MM.1S (cell line): Measurements from ENCODE around the gene CDH4.

Experiments used
- DNase-seq: peaks from one replicate; pipeline ENCODE4 v3.0.0-alpha.2; 2015
- H2AFZ ChIP-seq: fragments of 300-600 bp; sonication (generic); 2 replicates; pipeline ENCODE4 v1.6.0; 2016; ENCODE audit warnings: antibody characterized with exemption, low read length
- H3F3A ChIP-seq: fragments of 300-600 bp; sonication (generic); 2 replicates; pipeline ENCODE4 v1.6.1; 2016; ENCODE audit warnings: mild to moderate bottlenecking, antibody characterized with exemption, low read length, moderate library complexity, mixed read lengths; ENCODE audit not compliant: insufficient read depth
- H3K27ac ChIP-seq: fragments of 300-600 bp; sonication (generic); 2 replicates; pipeline ENCODE4 v1.5.1; 2016; ENCODE audit warnings: mild to moderate bottlenecking, low read length
- H3K27me3 ChIP-seq: fragments of 300-600 bp; sonication (generic); replicated peaks from 2 replicates; pipeline ENCODE4 v1.6.0; 2016; ENCODE audit warnings: low read length; ENCODE audit not compliant: insufficient read depth
- H3K36me3 ChIP-seq: fragments of 300-600 bp; sonication (generic); replicated peaks from 2 replicates; pipeline ENCODE4 v1.6.1; 2016; ENCODE audit warnings: mild to moderate bottlenecking, low read length, mixed read lengths; ENCODE audit not compliant: insufficient read depth
- H3K4me1 ChIP-seq: fragments of 300-600 bp; sonication (generic); 2 replicates; pipeline ENCODE4 v1.6.1; 2016; ENCODE audit warnings: low read length, mixed read lengths
- H3K4me2 ChIP-seq: fragments of 300-600 bp; sonication (generic); 2 replicates; pipeline ENCODE4 v1.6.0; 2016; ENCODE audit warnings: low read depth, low read length
- H3K4me3 ChIP-seq: fragments of 300-600 bp; sonication (generic); 2 replicates; pipeline ENCODE4 v1.5.1; 2016; ENCODE audit warnings: low read length, mixed read lengths
- H3K79me2 ChIP-seq: fragments of 300-600 bp; sonication (generic); 2 replicates; pipeline ENCODE4 v1.6.1; 2016; ENCODE audit warnings: mixed run types, low read length, mixed read lengths
- H3K9ac ChIP-seq: fragments of 300-600 bp; sonication (generic); 2 replicates; pipeline ENCODE4 v1.6.1; 2016; ENCODE audit warnings: low read length, mixed read lengths
- H3K9me2 ChIP-seq: fragments of 300-600 bp; sonication (generic); replicated peaks from 2 replicates; pipeline ENCODE4 v1.6.1; 2016; ENCODE audit warnings: mild to moderate bottlenecking, low read length, mixed read lengths; ENCODE audit not compliant: insufficient read depth
- H3K9me3 ChIP-seq: fragments of 300-600 bp; sonication (generic); replicated peaks from 2 replicates; pipeline ENCODE4 v1.6.1; 2016; ENCODE audit warnings: mild to moderate bottlenecking, low read length, mixed read lengths; ENCODE audit not compliant: insufficient read depth
- H4K20me1 ChIP-seq: fragments of 300-600 bp; sonication (generic); 2 replicates; pipeline ENCODE4 v1.6.1; 2016; ENCODE audit warnings: mild to moderate bottlenecking, low read length, moderate library complexity, mixed read lengths; ENCODE audit not compliant: insufficient read depth
- EZH2 ChIP-seq: fragments of 300-600 bp; sonication (generic); optimal IDR thresholded peaks from 2 replicates; pipeline ENCODE3; 2017; ENCODE audit warnings: low read depth, mild to moderate bottlenecking, antibody characterized with exemption, low read length, mixed read lengths
- EZH2phosphoT487 ChIP-seq: fragments of 300-600 bp; sonication (generic); IDR thresholded peaks from 2 replicates; pipeline ENCODE4 v1.6.1; 2018; ENCODE audit warnings: antibody characterized with exemption, low read length
- TF ChIP-seq, protein P1 (sequence below): fragments of 300-600 bp; sonication (generic); IDR thresholded peaks from 2 replicates; pipeline ENCODE4 v1.5.1; 2016; ENCODE audit warnings: antibody characterized with exemption, low read length, mixed read lengths

The CDH4 gene

DNA sequence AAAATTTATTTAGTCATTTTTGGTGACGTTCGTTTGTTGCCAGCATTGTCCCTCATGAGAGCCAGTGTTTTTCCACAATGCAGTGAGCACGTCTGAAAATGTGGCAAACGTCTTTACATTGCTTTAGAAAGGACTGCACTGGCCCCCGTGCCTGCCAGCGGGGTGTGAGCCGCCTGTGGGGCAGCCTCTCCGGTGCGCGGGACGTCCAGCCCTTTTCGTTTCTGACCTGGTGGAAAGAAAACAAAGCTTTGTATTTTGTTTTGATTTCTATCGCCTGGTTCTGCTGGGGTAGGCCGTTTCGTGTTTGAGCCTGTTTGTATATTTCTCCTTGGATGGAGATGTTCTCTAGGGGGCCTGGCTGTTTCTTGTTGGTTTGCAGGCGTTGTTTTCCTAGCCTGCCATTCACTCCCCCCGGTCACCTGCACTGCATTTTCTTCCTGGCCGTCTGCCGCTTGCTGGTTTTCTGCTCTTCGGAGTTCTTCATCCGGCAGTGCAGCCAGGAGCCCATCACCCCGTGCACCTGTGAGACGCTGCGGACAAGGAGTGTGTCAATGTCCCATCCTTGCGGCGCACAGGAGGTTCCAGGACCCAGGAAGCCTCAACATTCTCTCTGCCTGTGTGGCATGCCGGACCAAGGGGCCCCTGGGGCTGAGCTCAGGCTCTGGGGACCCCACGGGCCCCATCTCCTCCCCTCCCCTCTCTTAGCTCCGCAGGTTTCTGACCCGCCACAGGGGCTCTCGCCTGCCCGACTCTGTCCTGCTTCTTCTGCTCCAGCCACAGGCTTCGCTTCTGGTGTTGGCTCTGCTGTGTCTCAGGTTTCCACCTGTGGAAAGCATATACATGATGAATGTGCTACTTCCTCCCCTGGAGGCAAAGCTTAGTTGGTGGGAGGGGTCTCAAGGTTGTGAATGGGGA, 100.5 kb downstream of the CDH4 start:
- no peak for TF ChIP-seq EZH2phosphoT487
- TF ChIP-seq EZH2: no peak
- TF ChIP-seq, protein P1, sequence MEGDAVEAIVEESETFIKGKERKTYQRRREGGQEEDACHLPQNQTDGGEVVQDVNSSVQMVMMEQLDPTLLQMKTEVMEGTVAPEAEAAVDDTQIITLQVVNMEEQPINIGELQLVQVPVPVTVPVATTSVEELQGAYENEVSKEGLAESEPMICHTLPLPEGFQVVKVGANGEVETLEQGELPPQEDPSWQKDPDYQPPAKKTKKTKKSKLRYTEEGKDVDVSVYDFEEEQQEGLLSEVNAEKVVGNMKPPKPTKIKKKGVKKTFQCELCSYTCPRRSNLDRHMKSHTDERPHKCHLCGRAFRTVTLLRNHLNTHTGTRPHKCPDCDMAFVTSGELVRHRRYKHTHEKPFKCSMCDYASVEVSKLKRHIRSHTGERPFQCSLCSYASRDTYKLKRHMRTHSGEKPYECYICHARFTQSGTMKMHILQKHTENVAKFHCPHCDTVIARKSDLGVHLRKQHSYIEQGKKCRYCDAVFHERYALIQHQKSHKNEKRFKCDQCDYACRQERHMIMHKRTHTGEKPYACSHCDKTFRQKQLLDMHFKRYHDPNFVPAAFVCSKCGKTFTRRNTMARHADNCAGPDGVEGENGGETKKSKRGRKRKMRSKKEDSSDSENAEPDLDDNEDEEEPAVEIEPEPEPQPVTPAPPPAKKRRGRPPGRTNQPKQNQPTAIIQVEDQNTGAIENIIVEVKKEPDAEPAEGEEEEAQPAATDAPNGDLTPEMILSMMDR: no peak
- Histone ChIP-seq H3K27ac (no peak overlapping the region), H3F3A (no peaks in the 10 kb centered on the region), H3K4me1 (no peaks in the 10 kb centered on the region), H4K20me1 (no peaks in the 10 kb centered on the region), H3K4me2 (no peak overlapping the region), H3K4me3 (no peak overlapping the region), H3K27me3 (peaks cover 62% of the 10 kb centered on the region), H3K36me3 (no peaks in the 10 kb centered on the region), H2AFZ (no peak overlapping the region), H3K9me2 (no peaks in the 10 kb centered on the region), H3K79me2 (no peaks in the 10 kb centered on the region), H3K9me3 (no peaks in the 10 kb centered on the region), H3K9ac (no peak overlapping the region)
- DNase-seq: no peak

DNA sequence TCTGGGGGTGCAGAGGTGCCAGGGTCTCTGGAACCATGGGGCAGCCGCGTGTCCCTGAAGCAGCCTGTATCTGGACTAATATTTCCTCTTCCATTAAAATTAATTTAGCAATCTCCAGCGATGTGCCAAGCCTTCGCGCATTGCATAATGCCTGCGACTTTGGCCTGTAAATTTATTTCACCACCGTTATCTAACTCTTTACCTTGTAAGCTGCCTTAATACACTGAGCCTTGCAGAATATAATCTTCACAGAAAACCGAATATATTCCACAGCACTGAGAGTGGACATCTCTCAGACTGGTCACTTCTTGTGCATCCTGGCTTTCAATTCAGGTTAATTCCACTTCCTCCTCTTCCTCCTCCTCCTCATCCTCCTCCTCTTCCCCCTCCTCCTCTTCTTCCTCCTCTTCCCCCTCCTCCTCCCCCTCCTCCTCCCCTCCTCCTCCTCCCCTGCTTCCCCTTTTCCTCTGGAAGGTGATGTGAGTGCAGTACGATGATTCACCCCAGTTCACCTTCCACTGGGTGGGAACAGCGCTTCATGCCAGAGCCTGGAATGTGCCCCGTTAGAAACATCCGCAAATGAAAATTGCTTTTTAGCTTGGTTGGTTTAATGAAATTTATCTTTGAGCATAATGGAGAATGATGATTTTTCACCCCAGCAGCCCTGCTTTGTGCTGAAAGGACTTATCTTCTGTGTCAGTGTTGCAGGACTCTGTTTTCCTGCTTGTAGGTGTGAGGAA, 101.4 kb downstream of the CDH4 start:
- no peak overlapping the region for H3K4me2 ChIP-seq
- H4K20me1 ChIP-seq: no peaks in the 10 kb centered on the region
- H3F3A ChIP-seq: no peaks in the 10 kb centered on the region
- peaks cover 67% of the 10 kb centered on the region for H3K27me3 ChIP-seq
- no peak overlapping the region for H2AFZ ChIP-seq
- DNase-seq: no peak
- H3K36me3 ChIP-seq: no peaks in the 10 kb centered on the region
- TF ChIP-seq EZH2phosphoT487 (no peak), EZH2 (no peak)
- TF ChIP-seq, protein P1: no peak
- no peak overlapping the region for H3K4me3 ChIP-seq
- no peaks in the 10 kb centered on the region for H3K79me2 ChIP-seq
- H3K27ac ChIP-seq: no peak overlapping the region
- no peak overlapping the region for H3K9ac ChIP-seq
- no peaks in the 10 kb centered on the region for H3K4me1 ChIP-seq
- no peaks in the 10 kb centered on the region for H3K9me3 ChIP-seq
- H3K9me2 ChIP-seq: no peaks in the 10 kb centered on the region

DNA sequence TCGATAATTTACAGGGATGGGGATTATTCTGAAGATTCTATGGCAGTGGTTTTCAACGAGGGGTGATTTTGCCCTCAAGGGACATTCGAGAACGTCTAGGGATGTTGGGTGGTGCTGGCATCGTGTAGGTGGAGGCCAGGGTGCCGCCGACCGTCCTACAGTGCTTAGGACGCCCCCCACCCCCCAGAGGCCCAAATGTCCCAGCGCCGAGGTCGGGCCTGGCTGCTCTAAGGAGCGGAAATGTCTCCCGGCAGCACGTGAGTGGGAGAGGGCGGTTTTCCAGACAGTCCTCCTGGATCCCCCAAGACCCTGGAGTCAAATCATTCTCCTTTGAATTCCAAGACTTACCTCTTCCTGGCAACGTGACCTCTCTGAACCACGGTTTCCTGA, 101.9 kb downstream of the CDH4 start:
- no peaks in the 10 kb centered on the region for H3K36me3 ChIP-seq
- H3K9me3 ChIP-seq: no peaks in the 10 kb centered on the region
- H3K79me2 ChIP-seq: no peaks in the 10 kb centered on the region
- no peak overlapping the region for H3K27ac ChIP-seq
- no peak overlapping the region for H3K4me2 ChIP-seq
- no peak for DNase-seq
- no peak overlapping the region for H3K9ac ChIP-seq
- no peak overlapping the region for H3K4me3 ChIP-seq
- no peaks in the 10 kb centered on the region for H4K20me1 ChIP-seq
- H3K4me1 ChIP-seq: no peaks in the 10 kb centered on the region
- peaks cover 67% of the 10 kb centered on the region for H3K27me3 ChIP-seq
- H3F3A ChIP-seq: no peaks in the 10 kb centered on the region
- H3K9me2 ChIP-seq: no peaks in the 10 kb centered on the region
- H2AFZ ChIP-seq: no peak overlapping the region
- no peak for TF ChIP-seq EZH2

DNA sequence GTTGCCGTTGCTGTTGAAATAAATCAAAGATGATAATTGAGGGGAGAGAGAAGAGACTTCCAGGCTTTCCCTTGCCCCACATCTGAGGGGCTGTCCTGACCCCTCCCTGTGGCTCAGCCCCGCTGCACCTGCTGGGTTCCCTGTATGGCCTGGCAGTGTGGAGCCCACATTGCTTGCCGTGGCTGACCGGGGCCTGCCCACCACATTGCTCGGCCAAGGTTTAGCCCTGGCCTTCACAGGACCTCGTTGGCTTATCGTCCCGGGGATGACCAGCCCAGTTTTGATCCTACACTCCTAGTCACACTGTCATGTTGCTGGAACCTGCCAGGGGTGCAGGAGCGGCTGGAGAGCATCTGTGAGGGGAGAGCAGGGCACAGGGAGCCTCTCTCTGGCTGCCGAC, 102.4 kb downstream of the CDH4 start:
- Histone ChIP-seq H3K27me3 (peaks cover 69% of the 10 kb centered on the region), H2AFZ (no peak overlapping the region)
- no peak for TF ChIP-seq EZH2
- TF ChIP-seq EZH2phosphoT487: no peak
- TF ChIP-seq, protein P1: no peak

More for the DNA sequence above, 102.4 kb downstream of the CDH4 start:
- no peaks in the 10 kb centered on the region for H3K36me3 ChIP-seq
- H3F3A ChIP-seq: no peaks in the 10 kb centered on the region
- no peaks in the 10 kb centered on the region for H4K20me1 ChIP-seq
- no peak overlapping the region for H3K27ac ChIP-seq
- no peak overlapping the region for H3K4me3 ChIP-seq
- H3K79me2 ChIP-seq: no peaks in the 10 kb centered on the region
- H3K9ac ChIP-seq: no peak overlapping the region
- H3K9me2 ChIP-seq: no peaks in the 10 kb centered on the region
- no peaks in the 10 kb centered on the region for H3K9me3 ChIP-seq
- no peak overlapping the region for H3K4me2 ChIP-seq
- no peak for DNase-seq
- no peaks in the 10 kb centered on the region for H3K4me1 ChIP-seq
